LoVo (cell line): Measurements from ENCODE around the gene ONECUT2.
"Not testable (repeated sequence)": the region's sequence is repeated elsewhere in the genome, so short reads cannot be mapped to it uniquely, and the experiment has no call there.

ENCODE experiments used
- DNase-seq: peaks from one replicate; pipeline ENCODE4 v3.0.0-alpha.2; 2016; ENCODE audit warnings: low spot score

The ONECUT2 gene

DNA sequence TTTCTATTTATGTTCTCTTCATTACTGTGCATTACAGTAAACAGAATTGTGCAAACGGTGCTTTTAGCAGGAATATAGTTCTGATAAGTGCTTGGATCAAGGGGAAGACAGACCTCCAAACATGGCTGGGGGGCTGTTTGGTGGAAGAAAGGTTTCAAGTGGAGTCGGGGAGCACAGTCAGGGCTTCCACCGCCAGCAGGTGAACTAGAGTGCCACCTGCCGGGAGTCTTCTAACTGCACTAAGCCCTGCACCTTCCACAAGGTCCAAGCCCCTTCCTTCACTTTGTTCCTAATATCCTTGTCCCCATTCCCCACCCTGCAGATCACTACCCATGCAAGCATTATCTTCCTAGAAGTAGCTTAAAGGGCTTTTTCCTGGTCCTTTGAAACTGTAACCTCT lies 11.1 kb downstream of the ONECUT2 start:
- DNase-seq, result peak; percentile 38

DNA sequence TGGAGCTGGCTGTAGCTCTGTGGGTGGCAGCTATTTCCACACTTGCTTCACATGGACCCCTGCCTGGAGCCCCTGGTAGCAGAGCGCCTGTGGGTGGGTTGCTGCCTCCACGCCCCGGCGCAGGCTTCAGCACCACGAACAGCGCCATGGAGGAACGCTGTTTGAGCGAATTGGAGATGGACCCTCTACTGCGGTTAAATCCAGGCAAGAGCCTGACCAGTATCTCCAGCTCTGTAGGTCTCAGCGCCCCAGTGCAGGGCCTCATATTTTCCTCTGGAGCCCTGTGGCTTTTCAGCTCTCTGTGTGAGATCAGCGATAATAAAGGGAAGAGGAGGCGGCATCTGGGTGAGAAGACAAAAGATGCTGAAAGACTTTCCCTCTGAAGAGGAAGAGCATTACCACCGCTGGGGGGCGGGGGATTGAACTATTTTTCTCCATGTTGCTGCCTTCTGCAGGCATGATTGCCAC lies 12.0 kb downstream of the ONECUT2 start:
- DNase-seq, result no peak

DNA sequence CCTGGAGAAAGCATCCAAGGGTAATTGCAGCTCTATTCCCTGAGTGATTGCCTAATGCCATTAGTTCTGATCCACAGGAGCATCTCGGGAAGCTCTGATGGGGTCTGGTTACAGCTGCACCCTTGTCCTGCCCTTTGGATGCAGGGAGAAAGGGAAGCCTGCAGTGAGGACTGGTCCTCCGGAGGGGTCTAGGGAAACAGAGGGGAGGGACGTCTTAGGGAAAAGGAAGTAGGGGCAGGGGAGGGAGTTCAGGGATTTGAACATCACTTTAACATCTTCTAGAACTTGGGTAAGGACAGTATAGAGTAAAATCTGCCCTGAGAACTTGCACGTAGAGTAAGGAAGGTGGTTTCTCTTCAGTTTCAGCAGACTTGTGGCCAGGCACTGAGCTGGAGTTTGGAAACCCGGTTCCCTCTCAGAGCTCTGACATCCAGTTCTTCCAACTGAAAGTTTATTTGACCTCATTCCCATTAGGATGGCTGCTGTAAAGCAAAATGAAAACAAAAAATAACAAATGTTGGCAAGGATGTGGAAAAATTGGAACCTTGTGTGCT lies 20.5 kb downstream of the ONECUT2 start:
- no peak for DNase-seq

DNA sequence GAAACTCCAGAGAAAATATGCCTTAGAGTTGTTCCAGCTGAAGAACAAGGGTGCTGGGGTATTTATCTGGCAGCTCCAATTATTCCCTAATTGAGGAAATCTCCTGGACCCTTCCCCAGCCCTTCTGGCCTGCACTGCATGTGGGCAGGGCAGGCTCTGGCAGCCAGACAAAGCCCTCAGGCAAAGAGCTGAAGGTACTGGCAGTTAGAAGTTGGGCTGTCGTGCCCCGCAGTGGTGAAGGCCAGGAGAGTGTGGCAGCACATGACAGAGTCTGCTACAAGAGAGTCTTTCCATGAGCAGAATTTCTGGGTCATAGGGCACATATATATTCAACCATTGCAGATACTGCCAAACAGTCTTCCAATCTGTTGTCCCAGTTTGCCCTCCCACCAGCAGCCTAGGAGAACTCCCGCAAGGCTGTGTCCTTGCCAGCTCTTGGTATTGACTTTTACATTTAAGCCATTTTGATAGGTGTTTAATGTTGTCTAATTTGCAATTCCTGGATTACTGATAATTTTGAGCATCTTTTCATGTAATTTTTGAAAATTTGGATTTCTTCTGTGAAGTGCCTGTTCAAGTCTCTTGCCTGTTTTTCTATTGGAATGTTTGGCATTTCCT lies 26.6 kb downstream of the ONECUT2 start:
- DNase-seq, result no peak

DNA sequence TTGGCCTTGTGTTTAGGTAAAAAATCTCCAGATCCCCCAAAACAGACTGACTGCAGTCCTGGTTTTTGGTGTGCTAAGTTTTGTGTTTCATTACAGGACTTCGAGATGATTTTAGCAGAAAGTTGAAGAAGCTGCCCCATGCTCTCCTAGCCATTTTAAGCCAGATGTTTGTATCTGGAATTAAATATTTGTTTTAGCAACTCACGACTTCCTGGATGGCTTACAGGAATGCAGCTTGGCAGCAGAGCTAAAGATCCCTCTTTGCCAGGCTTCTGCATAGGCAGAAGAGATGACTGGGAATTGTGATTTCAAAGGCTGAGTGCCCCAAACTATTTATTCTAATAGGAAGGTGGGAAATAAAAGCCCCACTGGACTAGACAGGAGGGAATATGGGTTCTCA lies 31.1 kb downstream of the ONECUT2 start:
- no peak for DNase-seq

DNA sequence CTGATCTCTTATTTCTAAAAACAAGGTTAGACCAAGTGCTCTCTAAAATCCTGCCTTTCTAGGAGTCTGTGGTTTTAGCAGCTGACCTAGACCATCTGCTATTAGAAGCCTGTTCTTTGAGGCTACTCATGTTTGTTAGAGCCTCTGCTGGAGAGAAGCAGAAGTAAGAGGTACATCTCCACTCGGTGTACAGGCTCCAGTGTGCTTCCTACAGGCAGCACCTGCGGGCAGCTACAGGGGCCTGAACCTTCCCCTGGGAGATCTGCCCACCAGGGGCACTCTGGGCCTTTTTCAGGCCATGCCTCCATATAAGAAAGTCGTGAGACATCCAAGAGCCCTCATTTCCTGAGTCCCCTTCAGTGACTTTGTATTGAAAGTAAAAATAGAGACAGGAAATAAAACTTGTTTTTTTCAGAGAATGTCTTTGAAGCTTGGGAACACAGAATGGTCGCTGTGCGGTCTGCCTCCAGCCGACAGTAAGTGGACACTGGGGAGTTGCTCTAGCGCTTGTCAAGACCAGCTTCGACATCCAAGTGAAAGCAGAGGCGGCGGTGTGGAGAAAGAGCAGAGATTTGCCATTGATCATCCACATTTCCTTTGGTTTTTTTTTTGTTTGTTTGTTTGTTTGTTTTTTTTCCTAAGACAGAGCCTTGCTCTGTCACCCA lies 31.7 kb downstream of the ONECUT2 start:
- no peak for DNase-seq

DNA sequence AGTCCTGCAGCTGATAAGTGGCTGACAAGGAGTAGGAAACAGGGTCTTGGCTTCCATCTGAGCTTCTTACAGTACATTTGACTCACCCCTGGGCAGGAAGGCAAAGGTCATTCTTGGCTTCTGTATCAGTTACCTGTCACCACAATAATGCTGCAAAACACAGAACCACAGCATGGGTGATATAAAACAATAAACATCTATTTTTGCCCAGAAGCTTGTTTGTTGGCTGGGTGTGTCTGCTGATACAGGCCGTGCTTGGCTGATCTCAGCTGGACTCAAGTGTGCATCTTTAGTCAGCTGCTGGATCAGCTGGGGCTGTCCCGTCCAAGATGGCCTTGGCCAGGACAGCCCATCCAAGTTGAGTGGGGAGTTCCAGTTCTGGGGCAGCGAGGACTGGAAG lies 34.7 kb downstream of the ONECUT2 start:
- peak; percentile 33 for DNase-seq

DNA sequence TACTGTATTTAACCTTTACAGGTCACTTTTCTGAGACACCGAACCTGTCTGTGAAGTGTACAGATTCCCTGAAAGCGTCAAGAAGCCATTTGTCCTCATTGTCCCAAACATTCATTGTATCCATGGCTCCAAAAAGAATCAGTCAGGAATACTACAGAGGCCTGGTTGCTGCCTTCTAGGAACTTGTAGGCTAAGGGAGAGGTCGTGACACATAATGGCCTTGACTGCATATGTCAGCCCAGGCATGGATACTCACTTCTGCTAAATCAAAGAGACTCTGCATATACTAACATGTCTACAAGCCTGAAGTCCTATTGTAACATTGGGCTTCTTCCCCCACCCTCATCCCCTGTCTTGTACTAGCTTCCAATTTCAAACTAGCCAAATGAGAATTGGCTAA lies 40.2 kb downstream of the ONECUT2 start:
- no peak for DNase-seq

DNA sequence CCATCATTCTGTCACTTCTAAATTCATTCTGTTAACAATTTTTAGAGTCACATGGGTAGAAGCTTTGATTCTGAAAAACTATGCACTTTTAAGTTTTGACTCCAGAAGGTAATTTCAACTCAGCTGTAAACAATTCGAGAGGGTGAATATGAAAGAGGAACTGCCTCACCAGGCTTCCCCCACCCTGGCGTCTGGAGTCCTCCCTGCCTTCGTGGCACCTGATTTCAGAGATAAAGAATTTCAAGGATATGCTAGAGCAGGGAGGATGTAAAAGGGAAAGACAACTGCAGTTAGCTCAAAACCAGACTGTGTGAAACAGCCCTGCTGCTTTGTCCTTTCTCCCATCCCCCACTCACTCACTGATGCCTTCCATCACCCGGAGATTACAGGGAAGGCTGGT lies 40.7 kb downstream of the ONECUT2 start:
- no peak for DNase-seq

DNA sequence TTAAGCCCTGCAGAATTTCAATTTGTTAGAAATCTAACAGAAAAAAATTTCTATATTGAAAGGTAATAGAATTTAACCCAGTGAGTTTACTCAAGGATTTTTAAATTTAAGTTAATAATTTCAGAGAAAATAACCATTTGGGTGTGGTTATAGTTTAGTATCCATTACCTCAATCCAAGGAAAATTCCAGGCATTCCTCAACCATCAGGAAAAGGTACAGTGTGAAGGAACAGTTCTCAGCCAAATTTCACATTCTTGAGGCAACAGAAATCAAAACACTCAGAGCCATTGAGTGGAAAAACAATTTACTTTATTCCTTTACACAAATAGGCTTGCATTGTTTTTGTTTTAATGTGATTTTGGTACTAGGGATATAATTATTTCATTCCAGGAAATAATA lies 45.6 kb downstream of the ONECUT2 start:
- DNase-seq, result no peak

DNA sequence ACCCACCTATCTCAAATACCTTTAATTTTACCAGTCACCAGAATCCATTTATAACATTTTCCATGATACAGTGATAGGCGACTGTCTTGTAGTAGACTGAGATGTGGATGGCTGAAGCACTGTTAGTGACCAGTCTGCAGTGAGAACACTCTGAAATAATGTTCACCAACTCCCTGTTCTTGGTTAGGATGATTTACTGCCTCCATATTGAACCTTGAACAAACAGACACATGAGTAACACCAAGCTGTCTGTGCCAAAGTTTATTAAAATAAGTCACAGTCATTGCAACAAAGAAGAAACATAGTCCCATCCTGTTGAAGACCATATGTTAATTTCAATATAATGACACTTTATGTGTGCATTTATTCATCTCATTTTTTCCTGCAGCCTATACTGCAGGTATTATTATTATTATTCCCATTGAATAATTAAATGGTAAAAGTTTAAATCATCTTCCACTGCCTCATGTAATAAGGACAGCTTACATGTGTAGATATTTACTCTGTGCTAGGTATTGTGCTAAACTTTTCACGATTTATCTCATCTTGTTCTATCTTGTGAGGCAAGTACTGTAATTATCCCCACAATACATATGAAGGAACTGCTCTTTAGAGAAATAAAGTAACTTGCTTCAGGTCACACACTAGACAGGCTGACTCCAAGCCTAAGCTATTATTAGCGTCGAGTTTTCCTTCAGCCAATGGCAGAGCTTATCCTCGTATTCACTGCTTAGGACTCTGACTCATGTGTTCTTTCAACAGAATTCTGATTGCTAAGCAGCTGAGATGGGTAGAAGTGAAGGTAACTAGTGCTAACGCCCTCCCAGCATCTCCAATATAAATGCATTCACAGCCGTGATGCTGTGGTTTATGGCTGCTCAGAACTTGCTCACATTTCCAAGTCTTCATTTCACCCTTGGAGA lies 62.5 kb downstream of the ONECUT2 start:
- DNase-seq, result no peak

DNA sequence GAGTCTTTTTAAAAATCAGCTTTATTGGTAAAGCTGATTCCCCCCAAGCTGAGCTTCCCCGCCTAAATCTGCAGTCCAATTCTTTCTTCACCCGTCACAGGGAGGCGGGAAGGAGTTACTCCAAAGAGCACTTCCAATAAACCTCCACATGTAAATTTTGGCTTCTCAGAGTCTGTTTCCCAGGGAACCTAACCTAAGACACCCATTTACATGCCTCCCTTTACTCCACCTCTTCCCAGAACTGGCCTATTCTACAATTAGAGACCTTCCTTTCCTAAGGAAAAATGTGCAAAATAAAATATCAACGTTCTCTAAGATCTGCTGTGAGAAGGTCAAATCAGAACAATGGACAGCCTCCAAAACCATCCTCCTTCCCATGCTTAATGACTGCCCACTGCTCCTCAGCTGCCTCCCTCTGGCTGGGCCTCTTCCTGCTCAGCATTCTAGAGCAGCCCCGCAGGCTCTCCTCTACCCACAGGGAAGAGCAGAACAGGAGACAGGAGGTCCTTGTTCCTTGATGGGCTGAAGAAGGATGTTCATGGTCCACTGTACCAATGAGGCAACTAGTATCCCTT lies 63.6 kb downstream of the ONECUT2 start:
- no peak for DNase-seq

DNA sequence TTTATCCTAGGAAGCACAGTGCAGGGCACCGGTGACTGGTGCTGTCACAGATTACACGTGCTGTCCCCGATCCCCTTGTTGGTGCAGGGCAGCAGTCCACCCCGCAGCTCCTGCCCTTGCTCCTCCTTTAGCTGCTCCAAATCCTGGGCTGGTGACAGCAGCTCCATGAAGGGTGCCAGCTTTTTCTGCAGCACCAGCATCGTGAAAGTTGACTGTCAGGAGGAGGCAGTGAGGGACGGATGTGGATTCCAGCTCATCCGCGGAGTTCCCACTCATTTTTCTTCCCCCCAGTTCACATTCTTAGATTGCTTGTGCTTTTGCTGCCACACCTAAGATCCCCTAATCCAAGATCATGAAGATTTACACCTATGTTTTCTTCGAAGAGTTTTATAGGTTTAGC lies 67.5 kb downstream of the ONECUT2 start:
- DNase-seq, result no peak

DNA sequence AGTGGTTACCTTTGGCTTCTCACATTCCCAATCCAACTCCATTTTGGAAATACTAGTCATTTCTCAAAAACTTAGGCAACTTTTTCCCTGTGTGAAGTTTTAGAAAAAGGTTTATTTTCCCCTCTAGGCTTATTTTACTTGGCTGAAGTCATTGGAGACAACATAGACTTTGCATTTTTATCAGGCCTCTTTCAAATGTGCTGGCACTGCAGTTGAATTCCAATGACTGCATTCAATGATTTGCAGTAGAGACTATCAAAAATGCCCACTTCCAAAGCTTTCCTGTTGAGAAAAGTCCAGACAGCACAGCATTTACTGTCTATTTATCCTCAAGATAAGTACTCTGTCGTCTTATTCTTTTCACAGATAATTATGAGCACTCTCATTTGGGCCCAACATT lies 70.1 kb downstream of the ONECUT2 start:
- DNase-seq, result no peak

DNA sequence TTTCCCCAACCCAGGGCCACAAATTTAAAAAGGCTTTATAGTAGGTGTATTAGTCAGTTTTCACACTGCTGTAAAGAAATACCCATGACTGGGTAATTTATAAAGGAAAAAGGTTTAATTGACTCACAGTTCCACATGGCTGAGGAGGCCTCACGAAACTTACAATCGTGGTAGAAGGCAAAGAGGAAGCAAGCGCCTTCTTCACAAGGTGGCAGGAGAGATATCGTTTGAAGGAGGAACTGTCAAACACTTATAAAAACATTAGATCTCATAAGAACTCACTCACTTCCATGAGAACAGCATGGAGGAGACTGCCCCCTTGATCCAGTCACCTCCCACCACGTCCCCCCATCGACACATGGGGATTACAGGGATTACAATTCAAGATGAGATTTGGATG lies 80.9 kb downstream of the ONECUT2 start:
- no peak for DNase-seq

DNA sequence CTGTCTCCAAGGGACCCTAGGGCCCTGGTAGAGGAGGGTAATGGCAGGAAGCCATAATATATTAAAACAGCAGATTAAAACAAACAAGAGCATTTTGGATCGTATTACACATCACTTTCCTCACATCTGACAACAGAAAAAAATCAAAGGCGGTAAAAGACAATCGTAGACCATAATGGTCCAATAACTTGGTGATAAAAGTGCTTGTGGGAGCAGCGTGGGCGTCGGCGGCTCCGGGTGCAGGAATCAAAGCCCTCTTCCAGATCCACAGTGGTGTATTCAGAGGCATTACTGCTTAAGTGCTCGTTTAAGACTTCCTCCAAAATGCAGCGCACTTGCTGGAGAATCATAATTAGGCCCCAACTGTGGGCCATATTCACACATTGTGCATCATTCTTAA lies 83.4 kb downstream of the ONECUT2 start:
- no peak for DNase-seq

DNA sequence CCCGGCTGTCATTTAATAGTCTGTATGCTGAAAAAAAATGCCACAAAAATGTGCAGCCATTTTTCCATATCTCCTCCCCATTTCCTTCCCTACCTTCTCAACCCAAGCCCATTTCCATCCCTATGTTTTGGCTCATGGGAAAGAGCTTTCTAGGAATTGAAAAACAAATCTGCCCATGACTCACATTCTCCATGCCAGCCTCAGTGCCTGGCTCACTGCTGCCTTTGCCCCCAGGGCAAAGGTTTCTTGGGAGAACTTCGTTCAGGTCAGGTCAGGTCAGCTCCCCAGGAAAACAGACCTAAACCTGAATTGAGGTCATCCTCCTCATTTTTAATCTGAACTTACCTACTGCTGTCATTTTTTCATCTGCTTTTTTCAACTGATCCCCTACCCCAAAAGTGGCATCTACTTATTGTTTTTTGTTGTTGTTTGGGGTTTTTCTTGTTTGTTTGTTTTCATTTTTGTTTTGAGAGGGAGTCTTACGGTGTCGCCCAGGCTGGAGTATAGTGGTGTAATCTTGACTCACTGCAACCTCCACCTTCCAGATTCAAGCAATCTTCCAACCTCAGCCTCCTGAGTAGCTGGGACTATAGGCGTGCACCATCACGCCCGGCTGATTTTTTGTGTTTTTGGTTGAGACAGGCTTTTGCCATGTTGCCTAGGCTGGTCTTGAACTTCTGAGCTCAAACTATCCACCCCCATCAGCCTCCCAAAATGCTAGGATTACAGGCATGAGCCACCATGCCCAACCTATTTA lies 84.7 kb downstream of the ONECUT2 start:
- peak; percentile 13 for DNase-seq

DNA sequence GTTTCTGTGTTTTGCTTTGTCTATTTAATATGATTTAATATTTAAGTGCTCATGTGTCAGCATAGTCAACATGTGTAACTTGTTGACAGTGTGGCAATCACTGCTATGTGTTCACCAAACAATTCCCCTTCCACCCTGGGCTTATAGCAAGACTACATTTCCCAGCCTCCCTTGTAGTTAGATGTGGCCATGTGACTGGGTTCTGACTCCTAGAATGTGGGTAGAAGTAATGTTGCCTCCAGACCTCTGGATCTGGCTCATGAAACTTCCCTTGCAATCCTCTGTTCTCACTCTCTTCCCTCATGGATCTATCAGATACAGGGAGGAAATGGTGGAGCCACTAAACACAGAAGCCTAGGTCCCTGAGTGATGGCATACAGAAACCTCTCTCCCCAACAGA lies 87.2 kb downstream of the ONECUT2 start:
- DNase-seq, result not testable (repeated sequence)

DNA sequence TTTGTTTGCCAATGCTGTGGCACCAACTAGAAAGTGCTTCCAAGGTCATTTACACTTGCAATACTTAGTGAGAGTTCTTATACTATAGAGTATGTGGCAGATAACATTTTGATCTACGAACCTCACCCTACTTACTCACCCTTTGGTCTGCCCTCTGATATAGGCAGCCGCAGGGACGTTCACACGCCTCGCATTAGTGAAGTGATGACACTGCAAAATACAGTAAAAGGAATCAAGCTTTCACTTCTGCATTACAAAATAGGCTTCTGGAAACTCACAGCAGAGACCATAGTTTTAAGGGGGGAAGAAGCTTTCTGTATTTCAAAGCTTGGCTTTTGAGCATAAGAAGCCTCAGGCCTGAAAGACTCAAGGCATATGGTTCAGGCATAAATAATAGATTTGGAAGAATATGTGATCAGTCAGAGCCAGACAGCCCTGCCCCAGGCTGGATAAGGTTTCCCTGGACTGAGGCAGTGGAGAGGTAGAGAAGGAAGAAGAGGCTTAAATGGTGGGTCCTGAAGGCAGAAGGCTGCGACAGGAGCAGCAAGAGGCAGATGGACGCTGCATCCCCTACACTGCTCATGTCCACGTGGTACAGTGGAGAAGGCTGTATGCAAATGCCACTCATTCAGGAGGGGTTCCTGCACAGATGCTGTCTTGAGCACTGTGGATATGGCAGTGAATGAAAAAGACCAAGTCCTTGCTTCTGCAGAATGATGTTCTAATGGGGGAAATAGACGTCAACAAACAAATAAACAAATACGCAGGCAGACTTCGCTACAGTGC lies 88.2 kb downstream of the ONECUT2 start:
- DNase-seq, result no peak

DNA sequence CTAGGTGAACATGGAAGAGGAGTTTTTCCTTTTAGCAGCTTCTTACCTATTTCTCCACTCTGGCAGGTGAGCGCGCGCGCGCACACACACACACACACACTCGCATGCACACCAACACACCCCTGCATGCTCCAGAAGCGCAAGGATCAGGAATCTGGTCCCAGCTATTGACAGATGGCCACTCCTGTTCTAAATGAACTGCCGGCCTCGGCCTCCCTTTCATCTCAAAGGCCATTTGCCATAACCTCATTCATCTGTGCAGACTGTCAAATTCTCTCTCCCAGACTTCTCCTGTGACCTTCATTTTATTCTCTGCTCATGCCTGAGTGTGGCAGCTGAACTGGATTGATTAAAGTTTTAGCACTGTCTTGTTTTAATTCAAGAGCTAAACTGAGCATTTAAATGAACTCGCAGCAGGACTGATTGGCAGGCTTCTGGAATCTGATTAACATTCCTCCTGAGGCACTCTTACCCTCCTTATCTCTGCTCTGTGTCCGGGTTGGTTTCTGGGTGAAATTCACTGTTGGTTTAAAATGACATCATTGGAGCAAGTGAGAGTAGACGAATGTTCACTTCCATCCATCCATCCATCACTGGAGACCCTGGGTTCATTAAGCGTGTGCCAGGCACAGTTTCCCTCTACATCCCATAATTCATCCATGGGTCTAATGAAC lies 92.5 kb downstream of the ONECUT2 start:
- no peak for DNase-seq
